ENCODE data around the gene RUVBL1. TPM values are rescaled to one million over a fixed set of nuclear protein-coding genes. Genes with fewer than 3 reads are reported as not detected.

RUVBL1 gene
- total RNA-seq, 1 experiment from 2014 or later, result 153 TPM

GRCh38 chr3:128122013-128122412 lies 1.6 kb downstream of the RUVBL1 start:
- no TSS peak for BruUV-seq (replicated peaks)
- TF ChIP-seq EZH2 (IDR thresholded peaks at IDR 0.05; ENCODE audit: borderline replicate concordance, low read depth, low read length, poor library complexity, severe bottlenecking), result no peak
- no peak for TF ChIP-seq CTCF (conservative IDR thresholded peaks at IDR 0.05; ENCODE audit: low read depth, low read length)
- H3K9me3 ChIP-seq (ENCODE audit: low read depth, low read length, poor library complexity, severe bottlenecking), result no peaks in the 10 kb centered on the region
- no peaks in the 10 kb centered on the region for H3K27me3 ChIP-seq (replicated peaks; ENCODE audit: insufficient read depth, low read depth, low read length, poor library complexity)
- ChIA-PET CTCF (no interaction called here), POLR2A (ENCODE audit: low non-redundant PET) (no interaction called here)
- H3K27ac ChIP-seq (ENCODE audit: low read depth, low read length, poor library complexity, severe bottlenecking), result no peak overlapping the region
- peak overlapping the region; percentile 91 for H3K4me3 ChIP-seq (ENCODE audit: low read depth, low read length, poor library complexity, severe bottlenecking)
- no peak for DNase-seq (ENCODE audit: low spot score)
- H3K36me3 ChIP-seq (ENCODE audit: insufficient read depth, low read length, poor library complexity, severe bottlenecking), result peaks cover 15% of the 10 kb centered on the region
- intact Hi-C loops (cut with micrococcal nuclease; ENCODE audit: unreplicated experiment), result loop anchor here (5.0 kb wide), 1 partner anchor 45 kb away; no protein-coding TSS in a partner anchor
- peaks cover 16% of the 10 kb centered on the region for H3K4me1 ChIP-seq (ENCODE audit: insufficient read depth, low read length, poor library complexity, severe bottlenecking)

- Histone ChIP-seq H3K27me3 (replicated peaks; ENCODE audit: insufficient read depth, low read depth, low read length, poor library complexity) (no peaks in the 10 kb centered on the region), H3K4me1 (ENCODE audit: insufficient read depth, low read length, poor library complexity, severe bottlenecking) (no peaks in the 10 kb centered on the region), H3K9me3 (ENCODE audit: low read depth, low read length, poor library complexity, severe bottlenecking) (no peaks in the 10 kb centered on the region), H3K4me3 (ENCODE audit: low read depth, low read length, poor library complexity, severe bottlenecking) (no peak overlapping the region), H3K27ac (ENCODE audit: low read depth, low read length, poor library complexity, severe bottlenecking) (no peak overlapping the region), H3K36me3 (ENCODE audit: insufficient read depth, low read length, poor library complexity, severe bottlenecking) (peaks cover 69% of the 10 kb centered on the region)
- intact Hi-C loops (cut with micrococcal nuclease; ENCODE audit: unreplicated experiment), result no loop called here
- TF ChIP-seq CTCF (conservative IDR thresholded peaks at IDR 0.05; ENCODE audit: low read depth, low read length) (no peak), EZH2 (IDR thresholded peaks at IDR 0.05; ENCODE audit: borderline replicate concordance, low read depth, low read length, poor library complexity, severe bottlenecking) (no peak)
- DNase-seq (ENCODE audit: low spot score), result no peak
- ChIA-PET CTCF (no interaction called here), POLR2A (ENCODE audit: low non-redundant PET) (no interaction called here)
- no TSS peak for BruUV-seq (replicated peaks)
These were observed 9.5 kb downstream of the RUVBL1 start for GRCh38 chr3:128113817-128114794.

- H3K4me3 ChIP-seq (ENCODE audit: low read depth, low read length, poor library complexity, severe bottlenecking), result no peak overlapping the region
- POLR2A ChIA-PET (ENCODE audit: low non-redundant PET), result no interaction called here
- no TSS peak for BruUV-seq (replicated peaks)
These were observed 11.1 kb downstream of the RUVBL1 start for GRCh38 chr3:128112357-128112968.

More at GRCh38 chr3:128112357-128112968, 11.1 kb downstream of the RUVBL1 start:
- Histone ChIP-seq H3K36me3 (ENCODE audit: insufficient read depth, low read length, poor library complexity, severe bottlenecking) (peaks cover 66% of the 10 kb centered on the region), H3K27ac (ENCODE audit: low read depth, low read length, poor library complexity, severe bottlenecking) (peak overlapping the region; percentile 33), H3K9me3 (ENCODE audit: low read depth, low read length, poor library complexity, severe bottlenecking) (no peaks in the 10 kb centered on the region), H3K27me3 (replicated peaks; ENCODE audit: insufficient read depth, low read depth, low read length, poor library complexity) (no peaks in the 10 kb centered on the region), H3K4me1 (ENCODE audit: insufficient read depth, low read length, poor library complexity, severe bottlenecking) (no peaks in the 10 kb centered on the region)
- CTCF ChIA-PET, result no interaction called here
- intact Hi-C loops (cut with micrococcal nuclease; ENCODE audit: unreplicated experiment), result no loop called here
- no peak for TF ChIP-seq EZH2 (IDR thresholded peaks at IDR 0.05; ENCODE audit: borderline replicate concordance, low read depth, low read length, poor library complexity, severe bottlenecking)
- no peak for TF ChIP-seq CTCF (conservative IDR thresholded peaks at IDR 0.05; ENCODE audit: low read depth, low read length)
- DNase-seq (ENCODE audit: low spot score), result peak; percentile 49
